T-helper 1 cell treated with Interleukin-12 subunit alpha and Interleukin-12 subunit beta and Interleukin-4 antibody, amounts not matched to agents 30 μg/mL and 1 μg/mL, for 36 hours (primary cell): ENCODE data around the gene ST3GAL2.
"Not testable (repeated sequence)": the region's sequence is repeated elsewhere in the genome, so short reads cannot be mapped to it uniquely, and the experiment has no call there.

Experiments used
- H3K27ac Mint-ChIP-seq: one replicate; pipeline ENCODE4 v1.8.0; 2021; ENCODE audit warnings: mild to moderate bottlenecking, mixed read lengths
- H3K27me3 Mint-ChIP-seq: one replicate; pipeline ENCODE4 v1.8.0; 2021; ENCODE audit warnings: low read depth, mixed read lengths
- H3K36me3 Mint-ChIP-seq: one replicate; pipeline ENCODE4 v1.8.0; 2021; ENCODE audit warnings: low read depth, mixed read lengths
- H3K4me1 Mint-ChIP-seq: one replicate; pipeline ENCODE4 v1.8.0; 2021; ENCODE audit warnings: low read depth, mixed read lengths
- H3K4me3 Mint-ChIP-seq: one replicate; pipeline ENCODE4 v1.8.0; 2021; ENCODE audit warnings: mild to moderate bottlenecking, moderate library complexity, mixed read lengths
- H3K9me3 Mint-ChIP-seq: one replicate; pipeline ENCODE4 v1.8.0; 2021; ENCODE audit warnings: mixed read lengths

The ST3GAL2 gene

GRCh38 chr16:70398177-70398743 is 40.6 kb downstream of the ST3GAL2 start:
- H3K4me1 Mint-ChIP-seq = peaks cover 13% of the 10 kb centered on the region
- H3K9me3 Mint-ChIP-seq = no peaks in the 10 kb centered on the region
- no peaks in the 10 kb centered on the region for H3K27me3 Mint-ChIP-seq
- H3K4me3 Mint-ChIP-seq = no peak overlapping the region
- H3K27ac Mint-ChIP-seq = no peak overlapping the region
- peaks cover 5% of the 10 kb centered on the region for H3K36me3 Mint-ChIP-seq

GRCh38 chr16:70396246-70396904 is 42.5 kb downstream of the ST3GAL2 start:
- Mint-ChIP-seq H3K27me3 (no peaks in the 10 kb centered on the region), H3K27ac (no peak overlapping the region), H3K4me1 (peaks cover 7% of the 10 kb centered on the region), H3K4me3 (no peak overlapping the region), H3K36me3 (peaks cover 5% of the 10 kb centered on the region), H3K9me3 (no peaks in the 10 kb centered on the region)

- Mint-ChIP-seq H3K27ac (no peak overlapping the region), H3K27me3 (no peaks in the 10 kb centered on the region), H3K36me3 (peaks cover 6% of the 10 kb centered on the region), H3K4me1 (peaks cover 1% of the 10 kb centered on the region), H3K4me3 (no peak overlapping the region), H3K9me3 (no peaks in the 10 kb centered on the region)
These were observed 43.5 kb downstream of the ST3GAL2 start for GRCh38 chr16:70395345-70395901.

- no peak overlapping the region for H3K4me3 Mint-ChIP-seq
These were observed 44.0 kb downstream of the ST3GAL2 start for GRCh38 chr16:70394853-70395252.

DNA sequence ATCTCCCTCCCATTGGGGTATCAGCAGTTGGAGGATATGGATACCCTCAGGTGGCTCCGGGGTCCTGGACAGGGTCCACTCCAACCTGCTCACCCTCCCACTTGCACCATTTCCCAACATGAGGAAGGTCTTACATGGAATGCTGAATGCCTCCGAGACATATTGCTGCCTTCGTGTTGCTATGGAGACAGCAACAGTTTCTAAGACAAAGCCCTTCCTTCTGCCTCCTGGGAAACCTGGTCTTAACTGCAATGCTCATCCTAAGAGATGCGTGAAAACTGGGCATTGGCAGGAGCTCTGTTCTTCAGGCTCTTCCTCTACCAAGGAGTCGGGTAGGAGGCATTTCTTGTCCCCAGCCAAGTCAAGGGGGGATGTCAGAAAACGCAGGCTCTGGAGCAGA is 45.2 kb downstream of the ST3GAL2 start:
- Mint-ChIP-seq H3K4me3 (no peak overlapping the region), H3K27me3 (no peaks in the 10 kb centered on the region), H3K27ac (no peak overlapping the region), H3K9me3 (no peaks in the 10 kb centered on the region), H3K4me1 (peaks cover 1% of the 10 kb centered on the region), H3K36me3 (peaks cover 6% of the 10 kb centered on the region)

More at GRCh38 chr16:70394853-70395252, 44.0 kb downstream of the ST3GAL2 start:
- Mint-ChIP-seq H3K36me3 (peaks cover 6% of the 10 kb centered on the region), H3K9me3 (no peaks in the 10 kb centered on the region), H3K27ac (no peak overlapping the region), H3K4me1 (peaks cover 1% of the 10 kb centered on the region), H3K27me3 (no peaks in the 10 kb centered on the region)

DNA sequence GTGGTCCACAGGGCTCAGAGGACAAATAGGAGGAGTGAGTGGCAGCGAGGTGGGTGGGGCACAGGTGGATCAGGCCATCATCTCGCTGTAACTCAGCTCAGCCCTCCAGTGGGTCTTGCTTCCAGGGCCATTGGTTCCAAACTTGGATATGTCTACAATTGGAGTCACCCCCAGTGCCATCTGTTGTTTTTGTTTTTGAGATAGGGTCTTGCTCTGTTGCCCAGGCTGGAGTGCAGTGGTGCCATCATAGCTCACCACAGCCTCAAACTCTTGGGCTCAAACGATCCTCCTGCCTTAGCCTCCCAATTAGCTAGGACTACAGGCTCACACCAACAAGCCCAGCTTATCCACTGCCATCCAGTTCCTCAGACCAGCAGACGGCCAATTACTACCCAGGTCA is 46.3 kb downstream of the ST3GAL2 start:
- Mint-ChIP-seq H3K27ac (no peak overlapping the region), H3K9me3 (no peaks in the 10 kb centered on the region), H3K27me3 (no peaks in the 10 kb centered on the region)

DNA sequence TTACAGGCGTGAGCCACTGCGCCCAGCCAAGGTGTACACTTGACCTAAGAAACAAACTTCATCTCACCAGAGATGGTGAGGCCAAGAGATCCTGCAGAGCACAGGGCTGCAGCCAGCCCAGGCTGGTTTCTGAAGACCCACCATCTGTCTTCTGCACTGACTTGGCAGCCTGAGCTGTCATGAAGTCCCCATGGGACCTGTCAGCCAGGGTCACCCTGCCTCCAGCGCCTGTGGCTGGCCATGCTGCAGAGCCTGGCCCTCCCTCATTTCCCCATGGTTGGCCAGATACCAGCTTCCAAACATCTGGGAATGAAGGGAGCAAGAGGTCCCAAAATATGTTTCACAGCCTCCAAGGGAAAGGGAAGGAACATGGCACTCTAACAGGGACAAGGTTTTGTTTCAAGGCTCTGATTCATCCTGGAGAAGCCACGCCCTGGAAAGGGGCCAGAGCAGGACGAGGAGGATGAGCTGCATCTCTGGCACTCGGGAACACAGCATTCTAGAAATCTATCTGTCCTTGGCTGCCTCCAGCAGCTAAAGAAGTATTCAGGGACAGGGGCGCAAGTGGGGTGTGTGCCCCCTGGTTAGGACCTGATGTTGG is 46.9 kb downstream of the ST3GAL2 start:
- Mint-ChIP-seq H3K36me3 (peaks cover 13% of the 10 kb centered on the region), H3K9me3 (no peaks in the 10 kb centered on the region), H3K4me1 (peaks cover 1% of the 10 kb centered on the region), H3K27me3 (no peaks in the 10 kb centered on the region), H3K27ac (no peak overlapping the region), H3K4me3 (no peak overlapping the region)

More for the DNA sequence above, 46.3 kb downstream of the ST3GAL2 start:
- Mint-ChIP-seq H3K4me3 (no peak overlapping the region), H3K4me1 (peaks cover 1% of the 10 kb centered on the region), H3K36me3 (peaks cover 13% of the 10 kb centered on the region)

DNA sequence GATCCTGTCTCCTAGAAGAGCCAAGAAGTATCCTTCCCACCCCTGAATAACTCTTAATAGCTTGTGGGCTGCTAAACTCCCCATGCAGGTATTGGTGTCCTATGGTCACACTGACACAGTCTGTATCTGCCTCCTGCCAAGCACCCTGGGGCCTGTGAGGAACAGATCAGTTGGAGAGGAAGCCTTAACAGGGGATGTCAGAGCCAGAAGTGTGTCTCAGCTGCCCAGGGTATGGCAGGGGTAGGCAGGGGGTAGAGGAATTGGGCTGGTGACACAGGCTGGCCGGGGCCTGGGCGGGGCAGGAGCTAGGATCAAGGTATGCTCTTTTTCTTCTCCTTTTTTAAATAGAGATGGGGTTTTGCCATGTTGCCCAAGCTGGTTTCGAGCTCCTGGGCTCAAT is 47.5 kb downstream of the ST3GAL2 start:
- Mint-ChIP-seq H3K36me3 (peaks cover 13% of the 10 kb centered on the region), H3K4me3 (no peak overlapping the region), H3K27me3 (no peaks in the 10 kb centered on the region), H3K4me1 (peaks cover 1% of the 10 kb centered on the region), H3K27ac (no peak overlapping the region), H3K9me3 (no peaks in the 10 kb centered on the region)

DNA sequence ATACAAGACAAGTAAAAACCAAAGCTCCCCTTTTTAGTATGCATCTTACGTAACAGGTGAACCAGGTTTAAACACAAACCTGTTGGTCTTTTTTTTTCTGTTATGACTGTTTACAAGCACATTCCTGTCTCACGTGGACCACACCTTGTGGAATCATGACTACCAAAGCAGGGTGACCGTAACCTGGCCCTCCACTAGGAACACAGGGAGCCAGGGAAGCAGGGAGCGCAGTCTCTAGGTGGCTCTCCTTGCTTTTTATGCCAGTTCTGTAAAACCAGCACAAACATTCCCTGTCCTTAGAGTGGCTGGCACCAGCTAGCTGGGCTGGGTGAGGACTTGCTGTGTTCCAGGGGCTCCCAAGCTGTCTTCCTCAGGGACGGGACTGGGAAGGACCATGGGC is 48.1 kb downstream of the ST3GAL2 start:
- Mint-ChIP-seq H3K27me3 (no peaks in the 10 kb centered on the region), H3K4me1 (peaks cover 1% of the 10 kb centered on the region), H3K9me3 (no peaks in the 10 kb centered on the region), H3K27ac (no peak overlapping the region), H3K36me3 (peaks cover 13% of the 10 kb centered on the region), H3K4me3 (no peak overlapping the region)

DNA sequence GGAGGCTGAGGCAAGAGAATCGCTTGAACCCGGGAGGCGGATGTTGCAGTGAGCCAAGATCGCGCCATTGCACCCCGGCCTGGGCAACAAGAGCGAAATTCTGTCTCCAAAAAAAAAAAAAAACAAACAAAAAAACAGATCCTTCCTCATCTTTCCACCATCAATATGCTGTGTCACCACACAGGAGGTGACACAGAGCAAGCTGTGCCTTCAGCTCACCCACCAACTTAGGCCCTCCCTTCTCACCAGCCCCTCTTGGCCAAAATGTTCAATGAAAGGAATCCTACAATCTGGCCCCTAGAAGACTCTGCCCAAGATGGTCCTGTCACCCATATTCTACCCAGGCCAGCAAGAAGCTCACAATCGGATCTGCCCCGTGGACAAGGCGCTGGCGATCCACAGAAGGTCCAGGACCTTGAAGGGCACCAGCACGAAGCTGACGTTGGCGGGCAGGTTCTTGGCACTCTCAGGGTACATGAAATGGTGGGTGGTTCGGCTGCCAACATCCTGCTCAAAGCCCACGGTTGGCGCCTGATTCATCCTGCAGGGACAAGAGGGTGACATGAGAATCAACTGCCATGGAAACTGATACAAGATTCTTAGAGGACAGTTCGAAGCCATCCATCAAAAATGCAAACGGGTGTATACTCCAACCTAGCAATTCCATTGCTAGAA is 50.8 kb downstream of the ST3GAL2 start:
- H3K4me1 Mint-ChIP-seq = peaks cover 1% of the 10 kb centered on the region
- H3K36me3 Mint-ChIP-seq = peaks cover 17% of the 10 kb centered on the region

DNA sequence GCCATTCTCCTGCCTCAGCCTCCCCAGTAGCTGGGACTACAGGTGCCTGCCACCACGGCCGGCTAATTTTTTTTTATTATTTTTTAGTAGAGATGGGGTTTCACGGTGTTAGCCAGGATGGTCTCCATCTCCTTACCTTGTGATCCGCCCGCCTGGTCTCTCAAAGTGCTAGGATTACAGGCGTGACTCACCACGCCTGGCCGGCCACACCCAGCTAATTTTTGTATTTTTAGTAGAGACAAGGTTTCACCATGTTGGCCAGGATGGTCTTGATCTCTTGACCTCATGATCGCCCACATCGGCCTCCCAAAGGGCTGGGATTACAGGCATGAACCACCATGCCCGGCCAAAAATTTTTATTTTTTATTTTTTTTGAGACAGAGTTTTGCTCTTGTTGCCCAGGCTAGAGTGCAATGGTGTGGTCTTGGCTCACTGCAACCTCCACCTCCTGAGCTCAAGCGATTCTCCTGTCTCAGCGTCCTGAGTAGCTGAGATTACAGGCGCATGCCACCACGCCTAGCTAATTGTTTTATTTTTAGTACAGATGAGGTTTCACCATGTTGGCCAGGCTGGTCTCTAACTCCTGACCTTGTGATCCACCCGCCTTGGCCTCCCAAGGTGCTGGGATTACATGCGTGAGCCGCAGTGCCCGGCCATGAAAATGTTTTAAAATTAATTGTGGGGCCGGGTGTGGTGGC is 52.5 kb downstream of the ST3GAL2 start:
- H3K27ac Mint-ChIP-seq, H3K4me1 Mint-ChIP-seq: not testable (repeated sequence)
- H3K36me3 Mint-ChIP-seq = peaks cover 14% of the 10 kb centered on the region

More for the DNA sequence above, 50.8 kb downstream of the ST3GAL2 start:
- no peak overlapping the region for H3K27ac Mint-ChIP-seq
- H3K27me3 Mint-ChIP-seq = no peaks in the 10 kb centered on the region
- no peaks in the 10 kb centered on the region for H3K9me3 Mint-ChIP-seq
- no peak overlapping the region for H3K4me3 Mint-ChIP-seq

DNA sequence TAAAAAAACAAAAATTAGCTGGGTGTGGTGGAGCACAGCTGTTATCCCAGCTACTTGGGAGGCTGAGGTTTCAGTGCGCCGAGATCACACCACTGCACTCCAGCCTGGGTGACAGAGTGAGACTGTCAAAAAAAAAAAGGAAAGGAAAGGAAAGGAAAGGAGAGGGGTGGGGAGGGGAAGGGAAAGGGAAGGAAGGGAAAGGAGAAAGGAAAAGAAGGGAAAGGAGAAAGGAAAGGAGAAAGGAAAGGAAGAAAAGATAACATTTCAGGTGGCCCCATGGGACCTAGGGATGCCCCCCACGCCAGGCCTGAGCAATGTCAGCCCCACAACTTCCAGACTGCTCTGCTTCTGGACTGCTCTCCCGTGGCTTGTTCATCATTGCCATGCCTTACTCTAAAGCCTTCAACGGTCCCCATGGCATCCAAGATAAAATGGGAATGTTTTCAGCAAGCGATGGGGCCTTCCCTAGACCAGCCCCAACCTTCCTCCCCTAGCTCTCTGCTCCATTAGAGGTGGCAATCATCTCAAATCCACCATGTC is 55.4 kb downstream of the ST3GAL2 start:
- H3K36me3 Mint-ChIP-seq = peaks cover 10% of the 10 kb centered on the region
- H3K9me3 Mint-ChIP-seq = no peaks in the 10 kb centered on the region
- no peak overlapping the region for H3K4me3 Mint-ChIP-seq
- peak overlapping the region; percentile 4 for H3K27ac Mint-ChIP-seq
- H3K27me3 Mint-ChIP-seq = no peaks in the 10 kb centered on the region
- peaks cover 7% of the 10 kb centered on the region for H3K4me1 Mint-ChIP-seq

More for the DNA sequence above, 52.5 kb downstream of the ST3GAL2 start:
- H3K27me3 Mint-ChIP-seq, H3K4me3 Mint-ChIP-seq, H3K9me3 Mint-ChIP-seq: not testable (repeated sequence)

- Mint-ChIP-seq H3K36me3 (peaks cover 10% of the 10 kb centered on the region), H3K9me3 (no peaks in the 10 kb centered on the region), H3K27ac (peak overlapping the region; percentile 99)
These were observed 57.1 kb downstream of the ST3GAL2 start for GRCh38 chr16:70381604-70382342.

More at GRCh38 chr16:70381604-70382342, 57.1 kb downstream of the ST3GAL2 start:
- Mint-ChIP-seq H3K4me3 (peak overlapping the region; percentile 98), H3K4me1 (peaks cover 9% of the 10 kb centered on the region), H3K27me3 (no peaks in the 10 kb centered on the region)
